ENCODE measurements around the gene NAGLU.

The NAGLU gene

GRCh38 chr17:42565523-42566214 lies 29.6 kb downstream of the NAGLU start:
- DNase-seq = no peak

GRCh38 chr17:42566215-42566882 lies 30.3 kb downstream of the NAGLU start:
- no peak for DNase-seq

- peak; percentile 91 for DNase-seq
These were observed 31.0 kb downstream of the NAGLU start, which contains the start of gene MLX for GRCh38 chr17:42566883-42567573. TSS of gene MLX (plus strand) at chr17:42567100. CDS start at chr17:42567125, 25 bp downstream.

GRCh38 chr17:42568341-42569111 lies 32.5 kb downstream of the NAGLU start:
- DNase-seq = no peak

GRCh38 chr17:42571435-42572225 lies 35.6 kb downstream of the NAGLU start:
- no peak for DNase-seq

GRCh38 chr17:42573095-42573494 lies 37.1 kb downstream of the NAGLU start:
- no peak for DNase-seq

- no peak for DNase-seq
These were observed 38.4 kb downstream of the NAGLU start for GRCh38 chr17:42574463-42574862.

- no peak for DNase-seq
These were observed 41.1 kb downstream of the NAGLU start for GRCh38 chr17:42577140-42577531.

- peak; percentile 96 for DNase-seq
These were observed 41.7 kb downstream of the NAGLU start, which contains the start of gene PSMC3IP for GRCh38 chr17:42577532-42578281. TSS of gene PSMC3IP (minus strand) at chr17:42577729. CDS start at chr17:42577686, 43 bp downstream.

GRCh38 chr17:42578282-42578869 lies 42.3 kb downstream of the NAGLU start:
- DNase-seq = peak; percentile 71

GRCh38 chr17:42579794-42580551 lies 43.9 kb downstream of the NAGLU start:
- no peak for DNase-seq

- no peak for DNase-seq
These were observed 45.8 kb downstream of the NAGLU start for GRCh38 chr17:42581744-42582270.

GRCh38 chr17:42584880-42585279 lies 48.8 kb downstream of the NAGLU start:
- no peak for DNase-seq

GRCh38 chr17:42585353-42585752 lies 49.3 kb downstream of the NAGLU start:
- DNase-seq = no peak

- DNase-seq = no peak
These were observed 50.6 kb downstream of the NAGLU start for GRCh38 chr17:42586514-42587230.

- DNase-seq = no peak
These were observed 54.8 kb downstream of the NAGLU start for GRCh38 chr17:42590886-42591285.

GRCh38 chr17:42591411-42591810 lies 55.4 kb downstream of the NAGLU start:
- DNase-seq = no peak
